Activated B cell treated with CpG ODN at 0.5 μM for 24 hours (primary cell): ENCODE data around the gene PPTC7. TPM values are rescaled to one million over a fixed set of nuclear protein-coding genes. Genes with fewer than 3 reads are reported as not detected.

Experiments used
- ATAC-seq: fragments of 200-7000 bp; cut with Tn5 transposase; one replicate; pipeline ENCODE4 v1.10.0; 2021; ENCODE audit warnings: low read depth, mild to moderate bottlenecking, moderate library complexity
- CTCF ChIA-PET: fragments of 350-600 bp; sonication (Branson Sonifier 250); formaldehyde crosslinking; loops from one replicate; lab custom pipeline; 2021; ENCODE audit warnings: antibody characterized with exemption; lab: Charles Lee
- POLR2A ChIA-PET: fragments of 350-600 bp; sonication (Branson Sonifier 250); formaldehyde crosslinking; loops from one replicate; lab custom pipeline; 2021; ENCODE audit warnings: antibody characterized with exemption; lab: Charles Lee
- DNase-seq: peaks from one replicate; pipeline ENCODE4 v3.0.0; 2022
- H3K27ac Mint-ChIP-seq: one replicate; pipeline ENCODE4 v1.8.0; 2020; ENCODE audit warnings: mixed read lengths
- H3K27me3 Mint-ChIP-seq: one replicate; pipeline ENCODE4 v1.8.0; 2021; ENCODE audit warnings: mixed read lengths
- H3K36me3 Mint-ChIP-seq: one replicate; pipeline ENCODE4 v1.8.0; 2021; ENCODE audit warnings: low read depth, mixed read lengths
- H3K4me1 Mint-ChIP-seq: one replicate; pipeline ENCODE4 v1.8.0; 2021; ENCODE audit warnings: mixed read lengths
- H3K4me3 Mint-ChIP-seq: one replicate; pipeline ENCODE4 v1.8.0; 2020; ENCODE audit warnings: mild to moderate bottlenecking, mixed read lengths
- H3K9me3 Mint-ChIP-seq: one replicate; pipeline ENCODE4 v1.8.0; 2020; ENCODE audit warnings: mixed read lengths
- CTCF ChIP-seq: fragments of 200-600 bp; IDR thresholded peaks from one replicate; pipeline ENCODE4 v1.8.0; 2022; ENCODE audit warnings: antibody characterized with exemption, mild to moderate bottlenecking
- intact Hi-C: fragments of 100-400 bp; cut with micrococcal nuclease; formaldehyde crosslinking; loops from one replicate; pipeline ENCODE4 v1.15.1; 2024
- total RNA-seq: library from RNA; stranded (reverse); gene quantifications from 2 replicates; pipeline ENCODE4 v1.2.3, GENCODE V29; 2022

The PPTC7 gene
- total RNA-seq, 1 donor from 2014 or later, result 40.8 TPM

DNA sequence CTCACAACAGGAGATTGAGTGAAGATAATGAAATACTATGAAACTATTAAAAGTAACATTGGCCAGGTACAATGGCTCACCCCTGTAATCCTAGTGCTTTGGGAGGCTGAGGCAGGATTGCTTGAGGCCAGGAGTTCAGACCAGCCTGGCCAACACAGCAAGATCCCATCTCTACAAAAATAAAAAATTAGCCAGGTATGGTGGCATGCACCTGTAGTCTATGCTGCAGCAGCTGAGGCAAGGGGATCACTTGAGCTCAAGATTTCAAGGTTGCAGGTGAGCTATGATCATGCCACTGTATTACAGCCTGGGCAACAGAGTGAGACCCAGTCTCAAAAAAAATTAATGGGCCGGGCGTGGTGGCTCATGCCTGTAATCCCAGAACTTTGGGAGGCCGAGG lies 66.1 kb downstream of the PPTC7 start:
- no peak for DNase-seq
- intact Hi-C loops, result no loop called here
- ChIA-PET CTCF (interaction anchor here (6.7 kb wide), 1 partner anchor 84 kb away, joined by 73 read pairs; no protein-coding TSS in a partner anchor), POLR2A (no interaction called here)
- no peak overlapping the region for H3K27ac Mint-ChIP-seq
- no peaks in the 10 kb centered on the region for H3K4me1 Mint-ChIP-seq
- H3K36me3 Mint-ChIP-seq, result no peaks in the 10 kb centered on the region
- no peaks in the 10 kb centered on the region for H3K9me3 Mint-ChIP-seq
- ATAC-seq, result no peak
- H3K27me3 Mint-ChIP-seq, result no peaks in the 10 kb centered on the region
- H3K4me3 Mint-ChIP-seq, result no peak overlapping the region
- no peak for TF ChIP-seq CTCF

DNA sequence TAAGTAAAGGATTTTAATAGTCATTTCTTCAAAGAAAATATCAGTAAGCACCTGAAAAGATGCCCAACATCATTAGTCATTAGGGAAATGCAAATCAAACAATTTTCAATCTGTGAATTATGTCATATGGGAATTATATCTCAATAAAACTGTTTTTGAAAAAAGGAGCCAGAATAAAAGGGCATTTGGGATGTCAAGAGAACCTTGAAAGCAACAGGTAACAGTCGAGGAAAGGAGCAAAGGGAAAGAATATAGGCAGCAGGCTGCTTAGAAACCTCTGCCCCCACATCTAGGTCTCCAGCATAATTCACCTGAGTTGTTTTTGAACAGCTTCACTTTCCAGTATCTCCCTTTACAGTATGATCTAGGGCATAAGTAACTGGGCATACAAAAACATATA lies 68.8 kb downstream of the PPTC7 start:
- no peaks in the 10 kb centered on the region for H3K4me1 Mint-ChIP-seq
- no peak overlapping the region for H3K27ac Mint-ChIP-seq
- no peak for ATAC-seq
- no peak for TF ChIP-seq CTCF
- H3K9me3 Mint-ChIP-seq, result no peaks in the 10 kb centered on the region
- no peak for DNase-seq
- no peaks in the 10 kb centered on the region for H3K27me3 Mint-ChIP-seq
- CTCF ChIA-PET, result interaction anchor here (1.1 to 6.7 kb wide), 4 partner anchors 61 to 313 kb away, joined by 3 to 73 read pairs (median 7); partner anchors contain the start of gene ARPC3
- no peaks in the 10 kb centered on the region for H3K36me3 Mint-ChIP-seq
- H3K4me3 Mint-ChIP-seq, result no peak overlapping the region
- POLR2A ChIA-PET, result interaction anchor here (1.4 kb wide), 1 partner anchor 64 kb away, joined by 7 read pairs; the partner anchor contains the start of gene ARPC3
- intact Hi-C loops, result loop anchor here (5.0 kb wide), 1 partner anchor 33 kb away; no protein-coding TSS in a partner anchor

DNA sequence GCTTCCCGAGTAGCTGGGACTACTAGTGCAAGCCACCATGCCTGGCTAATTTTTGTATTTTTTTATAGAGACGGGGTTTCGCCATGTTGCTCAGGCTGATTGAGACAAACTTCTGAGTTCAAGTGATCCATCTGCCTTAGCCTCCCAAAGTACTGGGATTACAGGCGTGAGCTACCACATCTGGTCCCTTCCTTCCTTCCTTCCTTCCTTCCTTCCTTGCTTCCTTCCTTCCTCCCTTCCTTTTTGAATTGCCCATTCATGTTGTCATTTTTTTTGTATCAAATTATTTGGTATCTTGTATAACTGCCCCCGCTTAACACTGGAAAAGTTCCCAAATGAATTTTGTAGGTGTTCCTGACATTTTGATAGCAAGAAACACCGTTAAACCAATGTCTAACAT lies 69.3 kb downstream of the PPTC7 start:
- Mint-ChIP-seq H3K36me3 (no peaks in the 10 kb centered on the region), H3K4me3 (no peak overlapping the region), H3K9me3 (no peaks in the 10 kb centered on the region), H3K4me1 (no peaks in the 10 kb centered on the region), H3K27ac (no peak overlapping the region), H3K27me3 (no peaks in the 10 kb centered on the region)
- DNase-seq (no peak), ATAC-seq (no peak)
- intact Hi-C loops, result loop anchor here (5.0 kb wide), 1 partner anchor 33 kb away; no protein-coding TSS in a partner anchor
- ChIA-PET CTCF (interaction anchor here (1.0 to 6.7 kb wide), 5 partner anchors 54 to 313 kb away, joined by 3 to 73 read pairs (median 6); partner anchors contain the start of gene ARPC3), POLR2A (interaction anchor here (0.9 to 1.4 kb wide), 3 partner anchors 64 to 172 kb away, joined by 4 to 7 read pairs (median 4); partner anchors contain the start of gene ARPC3)
- TF ChIP-seq CTCF, result no peak

GRCh38 chr12:110508071-110508586 lies 75.0 kb downstream of the PPTC7 start:
- H3K27me3 Mint-ChIP-seq, result no peaks in the 10 kb centered on the region
- intact Hi-C loops, result no loop called here
- ATAC-seq, result no peak
- H3K9me3 Mint-ChIP-seq, result no peaks in the 10 kb centered on the region
- H3K4me1 Mint-ChIP-seq, result peaks cover 2% of the 10 kb centered on the region
- ChIA-PET CTCF (interaction anchor here (1.2 to 3.0 kb wide), 3 partner anchors 40 to 92 kb away, joined by 3 to 20 read pairs (median 3); partner anchors contain the start of genes ARPC3, FAM216A and GPN3), POLR2A (no interaction called here)
- no peak for TF ChIP-seq CTCF
- no peak for DNase-seq
- no peak overlapping the region for H3K4me3 Mint-ChIP-seq
- H3K27ac Mint-ChIP-seq, result no peak overlapping the region
- H3K36me3 Mint-ChIP-seq, result no peaks in the 10 kb centered on the region

DNA sequence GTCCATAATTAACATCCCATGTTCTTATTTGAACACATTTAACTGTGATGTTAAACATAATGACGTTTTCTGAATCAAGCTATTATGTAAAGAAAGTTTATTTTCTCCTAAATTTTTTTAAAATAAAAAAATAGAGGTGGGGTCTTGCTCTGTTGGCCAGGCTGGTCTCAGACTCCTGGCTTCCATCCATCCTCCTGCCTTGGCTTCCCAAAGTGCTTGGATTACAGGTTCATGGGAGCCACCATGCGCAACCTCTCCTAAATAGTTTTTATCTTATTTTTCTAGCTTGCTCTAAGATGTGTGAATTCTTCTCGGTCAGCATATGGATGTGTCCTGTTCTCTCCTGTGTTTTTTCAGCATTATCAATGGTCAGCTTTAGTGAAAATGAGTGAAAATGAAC lies 77.8 kb downstream of the PPTC7 start:
- no peaks in the 10 kb centered on the region for H3K9me3 Mint-ChIP-seq
- peaks cover 22% of the 10 kb centered on the region for H3K4me1 Mint-ChIP-seq
- ChIA-PET CTCF (interaction anchor here (0.8 kb wide), 1 partner anchor 96 kb away, joined by 4 read pairs; no protein-coding TSS in a partner anchor), POLR2A (interaction anchor here (0.6 kb wide), 1 partner anchor 58 kb away, joined by 5 read pairs; no protein-coding TSS in a partner anchor)
- H3K27ac Mint-ChIP-seq, result no peak overlapping the region
- H3K36me3 Mint-ChIP-seq, result peaks cover 7% of the 10 kb centered on the region
- TF ChIP-seq CTCF, result no peak
- H3K4me3 Mint-ChIP-seq, result no peak overlapping the region
- no peaks in the 10 kb centered on the region for H3K27me3 Mint-ChIP-seq
- ATAC-seq (no peak), DNase-seq (no peak)
- intact Hi-C loops, result no loop called here
